K562 (cell line): ENCODE measurements around the gene SNCB. TPM values are rescaled to one million over a fixed set of nuclear protein-coding genes. Genes with fewer than 3 reads are reported as not detected.
A peak's percentile ranks its signal among the peaks of the same experiment; 100 is the strongest.

Experiments used
- AFF1 ChIP-seq, 2 experiments: fragments of 450-650 bp; IDR thresholded peaks; 2 replicates each; pipeline ENCODE4 v1.6.1; 2018; ENCODE audit warnings: mild to moderate bottlenecking in 2 of 2, low read depth in 1 of 2; ENCODE audit not compliant: partially characterized antibody in 2 of 2
- BRD4 ChIP-seq: fragments of 200-600 bp; sonication (generic); IDR thresholded peaks from 2 replicates; pipeline ENCODE4 v1.6.1; 2017; ENCODE audit warnings: inconsistent platforms
- DMBX1 ChIP-seq: fragments of 250-450 bp; sonication (Bioruptor Pico); IDR thresholded peaks from 2 replicates; pipeline ENCODE4 v1.8.0; 2022; ENCODE audit warnings: inconsistent platforms, mild to moderate bottlenecking, moderate library complexity, borderline replicate concordance
- E2F1 ChIP-seq: sonication (generic); formaldehyde crosslinking; IDR thresholded peaks from 2 replicates; pipeline ENCODE4 v1.8.1; 2023; ENCODE audit warnings: mild to moderate bottlenecking, missing genetic modification reagents, moderate library complexity
- KAT8 ChIP-seq: fragments of 450-650 bp; IDR thresholded peaks from 2 replicates; pipeline ENCODE4 v1.6.1; 2016; ENCODE audit warnings: low read depth, mild to moderate bottlenecking
- MBD1 ChIP-seq: fragments of 250-450 bp; sonication (Bioruptor Pico); IDR thresholded peaks from 2 replicates; pipeline ENCODE4 v1.8.0; 2022; ENCODE audit warnings: inconsistent platforms
- THRAP3 ChIP-seq: fragments of 450-650 bp; IDR thresholded peaks from 2 replicates; pipeline ENCODE4 v1.6.1; 2016; ENCODE audit warnings: mild to moderate bottlenecking, inconsistent platforms, borderline replicate concordance
- ZKSCAN1 ChIP-seq: fragments of 150-350 bp; IDR thresholded peaks from 2 replicates; pipeline ENCODE4 v1.6.1; 2016; ENCODE audit warnings: low read depth, low read length
- ZNF717 ChIP-seq: fragments of 250-450 bp; sonication (Bioruptor Pico); IDR thresholded peaks from 2 replicates; pipeline ENCODE4 v1.5.0; 2021
- ZNF76 ChIP-seq: fragments of 250-450 bp; sonication (Bioruptor Pico); IDR thresholded peaks from 2 replicates; pipeline ENCODE4 v1.4.0; 2020; ENCODE audit warnings: mild to moderate bottlenecking, moderate library complexity, borderline replicate concordance
- polyA plus RNA-seq, 8 experiments: library from polyadenylated mRNA; depleted of rRNA in 4 of 8; stranded (reverse) in 5 of 8; unstranded in 3 of 8; fragments of >200 nt; fragmentation: Nextera tagmentation in 2 of 8; fragmentation: Illumina TruSeq in 1 of 8; extraction: Ambion mirVana in 2 of 8; extraction: Trizol in 1 of 8; gene quantifications; 2 replicates each; pipeline versions ENCODE4 v1.2.1 to v1.2.3, GENCODE V29; 2011 to 2014; ENCODE audit warnings: inconsistent platforms in 1 of 8, missing spikeins in 1 of 8
- total RNA-seq, 7 experiments: library from RNA; depleted of rRNA in 6 of 7; stranded (reverse); fragments of >200 nt in 6 of 7; fragmentation: Illumina TruSeq in 2 of 7; extraction: Trizol in 2 of 7; gene quantifications; 2 replicates each; pipeline versions ENCODE4 v1.2.1 to v1.2.3, GENCODE V29; 2011 to 2021; ENCODE audit warnings: low replicate concordance in 1 of 7
- TF ChIP-seq, protein P1 (sequence below): fragments of 250-450 bp; sonication (Bioruptor Pico); IDR thresholded peaks from 2 replicates; pipeline ENCODE4 v1.5.1; 2021; ENCODE audit warnings: mild to moderate bottlenecking
- TF ChIP-seq, protein P2 (sequence below): conservative IDR thresholded peaks from 2 replicates; pipeline ENCODE4 v1.6.1; 2011; ENCODE audit warnings: low read depth, mild to moderate bottlenecking, low read length; ENCODE audit not compliant: control insufficient read depth
- TF ChIP-seq, protein P3 (sequence below): fragments of 450-650 bp; IDR thresholded peaks from 2 replicates; pipeline ENCODE4 v1.6.1; 2016; ENCODE audit warnings: mild to moderate bottlenecking

Gene SNCB
- total and polyA plus RNA-seq, 9 of the 15 experiments (the other 6 are each of a cell fraction or from before 2014, with no cell fraction given): not detected

GRCh38 chr5:176648474-176649194 is 18.3 kb upstream of the SNCB start (continued):
- TF ChIP-seq MBD1 (no peak), DMBX1 (peak; percentile 66; the same call in 1 of the 2 replicates), ZNF76 (CRISPR knock-in tag) (no peak), AFF1 (IDR thresholded peaks at IDR 0.05; ENCODE audit: low read depth in 1 of 2, partially characterized antibody in 2 of 2) (no peak), ZNF717 (no peak), ZKSCAN1 (peak; percentile 31; the same call in 1 of the 2 replicates), E2F1 (no peak), KAT8 (no peak), THRAP3 (peak; percentile 43; the same call in 1 of the 2 replicates), BRD4 (no peak)
- TF ChIP-seq, protein P1, sequence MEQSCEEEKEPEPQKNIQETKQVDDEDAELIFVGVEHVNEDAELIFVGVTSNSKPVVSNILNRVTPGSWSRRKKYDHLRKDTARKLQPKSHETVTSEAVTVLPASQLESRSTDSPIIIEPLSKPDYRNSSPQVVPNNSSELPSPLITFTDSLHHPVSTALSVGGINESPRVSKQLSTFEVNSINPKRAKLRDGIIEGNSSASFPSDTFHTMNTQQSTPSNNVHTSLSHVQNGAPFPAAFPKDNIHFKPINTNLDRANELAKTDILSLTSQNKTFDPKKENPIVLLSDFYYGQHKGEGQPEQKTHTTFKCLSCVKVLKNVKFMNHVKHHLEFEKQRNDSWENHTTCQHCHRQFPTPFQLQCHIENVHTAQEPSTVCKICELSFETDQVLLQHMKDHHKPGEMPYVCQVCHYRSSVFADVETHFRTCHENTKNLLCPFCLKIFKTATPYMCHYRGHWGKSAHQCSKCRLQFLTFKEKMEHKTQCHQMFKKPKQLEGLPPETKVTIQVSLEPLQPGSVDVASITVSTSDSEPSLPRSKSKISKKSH (CRISPR knock-in tag): no peak
- TF ChIP-seq, protein P2, sequence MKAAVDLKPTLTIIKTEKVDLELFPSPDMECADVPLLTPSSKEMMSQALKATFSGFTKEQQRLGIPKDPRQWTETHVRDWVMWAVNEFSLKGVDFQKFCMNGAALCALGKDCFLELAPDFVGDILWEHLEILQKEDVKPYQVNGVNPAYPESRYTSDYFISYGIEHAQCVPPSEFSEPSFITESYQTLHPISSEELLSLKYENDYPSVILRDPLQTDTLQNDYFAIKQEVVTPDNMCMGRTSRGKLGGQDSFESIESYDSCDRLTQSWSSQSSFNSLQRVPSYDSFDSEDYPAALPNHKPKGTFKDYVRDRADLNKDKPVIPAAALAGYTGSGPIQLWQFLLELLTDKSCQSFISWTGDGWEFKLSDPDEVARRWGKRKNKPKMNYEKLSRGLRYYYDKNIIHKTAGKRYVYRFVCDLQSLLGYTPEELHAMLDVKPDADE: 0 out of 2 replicates have a peak, but pooled peaks have one; percentile 31
- TF ChIP-seq, protein P3, sequence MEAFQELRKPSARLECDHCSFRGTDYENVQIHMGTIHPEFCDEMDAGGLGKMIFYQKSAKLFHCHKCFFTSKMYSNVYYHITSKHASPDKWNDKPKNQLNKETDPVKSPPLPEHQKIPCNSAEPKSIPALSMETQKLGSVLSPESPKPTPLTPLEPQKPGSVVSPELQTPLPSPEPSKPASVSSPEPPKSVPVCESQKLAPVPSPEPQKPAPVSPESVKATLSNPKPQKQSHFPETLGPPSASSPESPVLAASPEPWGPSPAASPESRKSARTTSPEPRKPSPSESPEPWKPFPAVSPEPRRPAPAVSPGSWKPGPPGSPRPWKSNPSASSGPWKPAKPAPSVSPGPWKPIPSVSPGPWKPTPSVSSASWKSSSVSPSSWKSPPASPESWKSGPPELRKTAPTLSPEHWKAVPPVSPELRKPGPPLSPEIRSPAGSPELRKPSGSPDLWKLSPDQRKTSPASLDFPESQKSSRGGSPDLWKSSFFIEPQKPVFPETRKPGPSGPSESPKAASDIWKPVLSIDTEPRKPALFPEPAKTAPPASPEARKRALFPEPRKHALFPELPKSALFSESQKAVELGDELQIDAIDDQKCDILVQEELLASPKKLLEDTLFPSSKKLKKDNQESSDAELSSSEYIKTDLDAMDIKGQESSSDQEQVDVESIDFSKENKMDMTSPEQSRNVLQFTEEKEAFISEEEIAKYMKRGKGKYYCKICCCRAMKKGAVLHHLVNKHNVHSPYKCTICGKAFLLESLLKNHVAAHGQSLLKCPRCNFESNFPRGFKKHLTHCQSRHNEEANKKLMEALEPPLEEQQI: no peak
